ENCODE data around the gene CHRNA1.

DNA sequence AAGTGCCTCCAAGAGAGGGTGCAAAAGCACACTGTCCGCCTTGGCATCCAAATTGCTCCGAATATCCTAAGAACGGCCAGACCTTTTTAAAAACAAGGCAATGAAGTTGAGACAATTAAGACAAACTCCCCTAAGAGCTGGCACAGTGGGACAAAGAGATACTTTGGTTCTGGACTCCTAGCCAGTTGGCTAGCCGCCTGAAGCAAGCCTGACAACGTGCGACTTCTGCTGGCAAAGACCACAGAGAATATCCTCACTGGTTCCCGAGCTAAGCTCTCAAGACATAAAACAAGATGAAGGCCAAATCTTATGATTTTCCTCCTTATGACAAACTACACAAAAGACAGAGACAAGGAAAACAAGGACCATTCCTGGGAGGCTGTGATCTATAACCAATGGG is 32.7 kb downstream of the CHRNA1 start:
- no peak for TF ChIP-seq POLR2A (IDR thresholded peaks at IDR 0.05)
- no peak for TF ChIP-seq CTCF (IDR thresholded peaks at IDR 0.05)
- TF ChIP-seq POLR2AphosphoS5 (IDR thresholded peaks at IDR 0.05): no peak
- no peak for TF ChIP-seq EP300 (IDR thresholded peaks at IDR 0.05)
